Cortex of kidney (tissue), 1 donor: Measurements from ENCODE around the gene GRB7.
"Not testable (repeated sequence)": the region's sequence is repeated elsewhere in the genome, so short reads cannot be mapped to it uniquely, and the experiment has no call there.

Experiments used
- DNase-seq: peaks from one replicate; lab custom pipeline; 2025; lab: John Stamatoyannopoulos, UW

GRB7 gene

GRCh38 chr17:39751637-39752036 lies 13.9 kb downstream of the GRB7 start:
- no peak for DNase-seq

- no peak for DNase-seq
Measured at GRCh38 chr17:39752241-39752881, 14.6 kb downstream of the GRB7 start.

GRCh38 chr17:39753514-39754160 lies 15.9 kb downstream of the GRB7 start:
- DNase-seq: no peak

GRCh38 chr17:39754161-39754957 lies 16.6 kb downstream of the GRB7 start:
- peak; percentile 53 for DNase-seq

- no peak for DNase-seq
Measured at GRCh38 chr17:39754958-39755553, 17.3 kb downstream of the GRB7 start.

GRCh38 chr17:39755554-39756379 lies 18.0 kb downstream of the GRB7 start:
- no peak for DNase-seq

GRCh38 chr17:39756380-39757079 lies 18.8 kb downstream of the GRB7 start:
- DNase-seq: no peak

- no peak for DNase-seq
Measured at GRCh38 chr17:39757176-39757662, 19.5 kb downstream of the GRB7 start.

- DNase-seq: no peak
Measured at GRCh38 chr17:39757931-39758873, 20.5 kb downstream of the GRB7 start.

GRCh38 chr17:39759204-39759603 lies 21.5 kb downstream of the GRB7 start:
- no peak for DNase-seq

- DNase-seq: no peak
Measured at GRCh38 chr17:39761861-39762496, 24.2 kb downstream of the GRB7 start.

- DNase-seq: no peak
Measured at GRCh38 chr17:39763051-39763820, 25.5 kb downstream of the GRB7 start.

GRCh38 chr17:39764171-39764570 lies 26.4 kb downstream of the GRB7 start:
- DNase-seq: not testable (repeated sequence)

GRCh38 chr17:39765175-39765574 lies 27.4 kb downstream of the GRB7 start:
- DNase-seq: no peak

GRCh38 chr17:39765766-39766165 lies 28.0 kb downstream of the GRB7 start:
- DNase-seq: no peak

- no peak for DNase-seq
Measured at GRCh38 chr17:39767147-39767546, 29.4 kb downstream of the GRB7 start.

- no peak for DNase-seq
Measured at GRCh38 chr17:39769974-39770587, 32.3 kb downstream of the GRB7 start.

- DNase-seq: no peak
Measured at GRCh38 chr17:39772415-39772814, 34.7 kb downstream of the GRB7 start.
